Karpas-422 (cell line): ENCODE measurements around the gene JAM2. TPM values are rescaled to one million over a fixed set of nuclear protein-coding genes. Genes with fewer than 3 reads are reported as not detected.

Experiments
- DNase-seq: peaks from one replicate; pipeline ENCODE4 v3.0.0-alpha.2; 2015
- H2AFZ ChIP-seq: fragments of 200-600 bp; sonication (generic); 2 replicates; pipeline ENCODE4 v1.6.1; 2014; ENCODE audit warnings: antibody characterized with exemption, low read length, mixed read lengths
- H3K27ac ChIP-seq: fragments of 200-600 bp; sonication (generic); 2 replicates; pipeline ENCODE4 v1.5.1; 2014; ENCODE audit warnings: mild to moderate bottlenecking, low read length, moderate library complexity
- H3K27me3 ChIP-seq: fragments of 200-600 bp; sonication (generic); 2 replicates; pipeline ENCODE4 v1.6.1; 2014; ENCODE audit warnings: low read length, mixed read lengths
- H3K36me3 ChIP-seq: fragments of 200-600 bp; sonication (generic); 2 replicates; pipeline ENCODE4 v1.6.1; 2014; ENCODE audit warnings: low read length, mixed read lengths; ENCODE audit not compliant: insufficient read depth
- H3K4me1 ChIP-seq: fragments of 200-600 bp; sonication (generic); 2 replicates; pipeline ENCODE4 v1.6.1; 2014; ENCODE audit warnings: mild to moderate bottlenecking, low read length, mixed read lengths
- H3K4me2 ChIP-seq: fragments of 200-600 bp; sonication (generic); 2 replicates; pipeline ENCODE4 v1.6.1; 2014; ENCODE audit warnings: low read length, low read depth, mild to moderate bottlenecking; ENCODE audit not compliant: poor library complexity, severe bottlenecking
- H3K4me3 ChIP-seq: fragments of 200-600 bp; sonication (generic); 2 replicates; pipeline ENCODE4 v1.5.1; 2014; ENCODE audit warnings: mild to moderate bottlenecking, antibody characterized with exemption, low read length, mixed read lengths
- H3K79me2 ChIP-seq: fragments of 200-600 bp; sonication (generic); 2 replicates; pipeline ENCODE4 v1.6.1; 2014; ENCODE audit warnings: mild to moderate bottlenecking, low read length, mixed read lengths
- H3K9ac ChIP-seq: fragments of 200-600 bp; sonication (generic); 2 replicates; pipeline ENCODE4 v1.6.0; 2014; ENCODE audit warnings: low read length
- H3K9me2 ChIP-seq: fragments of 200-600 bp; sonication (generic), shearing (Covaris generic); replicated peaks from 2 replicates; pipeline ENCODE4 v1.6.0; 2014; ENCODE audit warnings: mild to moderate bottlenecking, low read length, moderate library complexity; ENCODE audit not compliant: insufficient read depth
- H3K9me3 ChIP-seq: fragments of 300-700, 200-600 bp; sonication (generic); 2 replicates; pipeline ENCODE4 v1.6.1; 2014; ENCODE audit warnings: low read length, mixed read lengths
- H4K20me1 ChIP-seq: fragments of 200-600 bp; sonication (generic); 2 replicates; pipeline ENCODE4 v1.6.1; 2014; ENCODE audit warnings: mild to moderate bottlenecking, antibody characterized with exemption, low read length, low read depth; ENCODE audit not compliant: insufficient read depth
- total RNA-seq: library from RNA; depleted of rRNA; stranded (reverse); fragments of >200 nt; shearing (Covaris generic); gene quantifications from 2 replicates; pipeline ENCODE4 v1.2.3, GENCODE V29; 2014; ENCODE audit warnings: low replicate concordance; rRNA removed

JAM2 gene
- total RNA-seq, 1 experiment from 2014 or later, result 0.26 TPM

DNA sequence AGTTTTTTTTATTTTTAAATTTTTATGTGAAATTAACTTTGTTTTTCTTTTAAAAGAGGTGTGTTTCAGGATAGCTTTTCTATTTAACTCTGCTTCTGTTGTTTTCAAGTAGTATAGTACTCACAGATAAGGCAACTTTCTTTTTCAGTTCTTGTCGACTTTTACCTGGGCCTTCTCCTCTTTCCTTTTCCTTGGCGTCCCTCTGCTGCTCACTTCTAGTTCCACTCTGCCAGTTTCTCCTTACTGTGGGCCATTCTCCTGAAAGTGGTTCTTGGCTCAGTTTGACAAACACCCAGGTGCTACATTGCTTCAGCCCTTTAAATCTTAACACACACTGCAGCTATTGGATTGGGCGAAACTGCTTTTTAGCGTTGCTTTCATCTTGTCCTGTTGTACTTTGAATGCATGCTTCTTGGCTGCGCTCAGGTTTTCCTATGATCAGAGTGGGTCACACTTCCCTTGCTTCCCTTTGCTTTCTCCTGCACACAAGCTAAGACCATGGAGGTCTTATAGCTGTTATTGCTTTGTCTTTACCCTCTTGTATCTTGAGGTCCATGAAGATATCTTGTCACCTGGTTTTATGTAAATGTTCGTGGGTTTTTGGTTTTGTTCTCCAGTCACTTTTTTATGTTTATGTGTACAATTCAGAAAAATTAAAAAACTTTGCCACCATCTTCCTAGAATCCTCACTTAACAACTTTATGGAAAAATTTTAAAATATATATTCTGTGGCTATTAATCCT lies 117.3 kb downstream of the JAM2 start:
- Histone ChIP-seq H3K36me3 (peaks cover 41% of the 10 kb centered on the region), H3K4me3 (no peak overlapping the region), H3K9me3 (no peaks in the 10 kb centered on the region), H3K4me1 (0 out of 2 replicates have a peak, but pooled peaks cover 4% of the 10 kb centered on the region), H3K9ac (no peak overlapping the region), H3K4me2 (no peak overlapping the region), H3K27me3 (no peaks in the 10 kb centered on the region), H3K9me2 (no peaks in the 10 kb centered on the region), H3K79me2 (peaks cover 41% of the 10 kb centered on the region), H2AFZ (no peak overlapping the region), H4K20me1 (no peaks in the 10 kb centered on the region), H3K27ac (no peak overlapping the region)
- no peak for DNase-seq

- Histone ChIP-seq H3K4me2 (no peak overlapping the region), H3K27ac (no peak overlapping the region), H3K9me3 (no peaks in the 10 kb centered on the region), H3K79me2 (peaks cover 36% of the 10 kb centered on the region), H3K36me3 (peaks cover 41% of the 10 kb centered on the region), H3K9me2 (no peaks in the 10 kb centered on the region), H3K4me1 (0 out of 2 replicates have a peak, but pooled peaks cover 4% of the 10 kb centered on the region), H3K4me3 (no peak overlapping the region), H4K20me1 (no peaks in the 10 kb centered on the region), H3K27me3 (no peaks in the 10 kb centered on the region), H3K9ac (no peak overlapping the region), H2AFZ (no peak overlapping the region)
- DNase-seq, result no peak
Observed at GRCh38 chr21:25757531-25757930, 118.5 kb downstream of the JAM2 start.

DNA sequence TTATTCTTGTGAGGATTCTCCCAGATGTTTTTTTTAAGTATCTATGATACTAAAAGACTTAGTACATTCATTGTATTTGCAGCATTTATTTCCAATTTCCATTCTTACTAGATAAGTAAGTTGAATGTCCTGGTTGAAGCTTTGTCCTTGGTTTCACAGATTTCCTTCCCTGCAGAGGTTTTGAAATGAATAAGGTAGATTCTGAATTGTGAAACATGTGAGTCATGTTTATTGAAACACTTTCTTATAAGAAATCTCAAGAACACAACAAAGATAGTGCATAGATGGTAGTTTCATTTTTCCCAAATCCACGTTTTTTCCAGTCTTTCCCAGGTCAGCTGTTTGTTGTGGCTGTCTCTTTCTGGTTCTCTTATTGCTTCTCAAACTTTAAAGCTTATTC lies 120.5 kb downstream of the JAM2 start:
- Histone ChIP-seq H3K9me3 (no peaks in the 10 kb centered on the region), H3K27ac (no peak overlapping the region), H3K9ac (no peak overlapping the region), H3K4me3 (no peak overlapping the region), H3K9me2 (no peaks in the 10 kb centered on the region), H2AFZ (no peak overlapping the region), H3K36me3 (peaks cover 47% of the 10 kb centered on the region), H3K4me1 (0 out of 2 replicates have a peak, but pooled peaks cover 4% of the 10 kb centered on the region), H4K20me1 (no peaks in the 10 kb centered on the region), H3K79me2 (peaks cover 36% of the 10 kb centered on the region), H3K4me2 (no peak overlapping the region), H3K27me3 (no peaks in the 10 kb centered on the region)
- DNase-seq, result no peak

DNA sequence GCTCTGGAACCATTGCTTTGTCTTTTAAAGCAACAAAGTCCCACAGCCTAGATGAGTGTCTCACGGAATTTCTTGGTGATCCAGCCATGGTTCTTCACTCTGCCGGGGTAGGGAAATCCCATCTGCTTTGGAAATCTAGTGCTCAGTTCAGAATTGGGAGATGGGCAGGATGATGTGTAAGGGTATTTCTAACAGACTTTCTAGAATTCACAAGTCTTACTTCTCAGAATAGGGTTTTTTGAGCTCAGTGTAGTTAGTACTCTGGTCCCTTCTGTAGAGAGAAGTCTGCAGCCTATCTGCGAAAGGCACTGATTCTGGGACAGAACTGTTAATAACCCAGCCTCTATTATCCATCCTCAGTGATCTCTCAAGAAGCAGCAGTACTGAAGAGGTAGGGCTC lies 121.0 kb downstream of the JAM2 start:
- Histone ChIP-seq H3K4me3 (no peak overlapping the region), H3K79me2 (peaks cover 35% of the 10 kb centered on the region), H3K36me3 (peaks cover 51% of the 10 kb centered on the region), H4K20me1 (no peaks in the 10 kb centered on the region), H3K27ac (no peak overlapping the region), H3K9me2 (no peaks in the 10 kb centered on the region), H3K9me3 (no peaks in the 10 kb centered on the region), H3K4me1 (0 out of 2 replicates have a peak, but pooled peaks cover 4% of the 10 kb centered on the region), H3K4me2 (no peak overlapping the region), H2AFZ (no peak overlapping the region), H3K27me3 (no peaks in the 10 kb centered on the region), H3K9ac (no peak overlapping the region)
- no peak for DNase-seq

GRCh38 chr21:25760677-25761076 lies 121.6 kb downstream of the JAM2 start:
- H3K27ac ChIP-seq, result no peak overlapping the region
- 0 out of 2 replicates have a peak, but pooled peaks cover 4% of the 10 kb centered on the region for H3K4me1 ChIP-seq
- no peaks in the 10 kb centered on the region for H3K9me3 ChIP-seq
- no peak overlapping the region for H3K4me2 ChIP-seq
- H4K20me1 ChIP-seq, result no peaks in the 10 kb centered on the region
- H3K4me3 ChIP-seq, result no peak overlapping the region
- H3K79me2 ChIP-seq, result peaks cover 31% of the 10 kb centered on the region
- H3K36me3 ChIP-seq, result peaks cover 56% of the 10 kb centered on the region
- H2AFZ ChIP-seq, result no peak overlapping the region
- H3K9ac ChIP-seq, result no peak overlapping the region
- DNase-seq, result no peak
- no peaks in the 10 kb centered on the region for H3K9me2 ChIP-seq
- H3K27me3 ChIP-seq, result no peaks in the 10 kb centered on the region

GRCh38 chr21:25764065-25764464 lies 125.0 kb downstream of the JAM2 start:
- no peak overlapping the region for H3K9ac ChIP-seq
- no peak for DNase-seq
- H2AFZ ChIP-seq, result no peak overlapping the region
- peaks cover 8% of the 10 kb centered on the region; the same call in 1 of the 2 replicates for H3K79me2 ChIP-seq
- peaks cover 55% of the 10 kb centered on the region for H3K36me3 ChIP-seq
- H3K4me3 ChIP-seq, result no peak overlapping the region
- no peaks in the 10 kb centered on the region for H4K20me1 ChIP-seq
- no peaks in the 10 kb centered on the region for H3K9me3 ChIP-seq
- H3K9me2 ChIP-seq, result no peaks in the 10 kb centered on the region
- no peak overlapping the region for H3K4me2 ChIP-seq
- H3K27me3 ChIP-seq, result no peaks in the 10 kb centered on the region
- H3K27ac ChIP-seq, result no peak overlapping the region
- no peaks in the 10 kb centered on the region for H3K4me1 ChIP-seq

Other genes with a start within 250 kb of the JAM2 start
- 40.0 and 47.9 TPM in 2 replicates for gene MRPL39, start 31.8 kb upstream of the JAM2 start, total RNA-seq
- 115 and 116 TPM in 2 replicates for gene ATP5PF, start 95.6 kb downstream of the JAM2 start, total RNA-seq
- 20.7 and 29.6 TPM in 2 replicates for gene GABPA, start 95.7 kb downstream of the JAM2 start, total RNA-seq